H9 (cell line): ENCODE results near the gene IL1RAP. TPM values are rescaled to one million over a fixed set of nuclear protein-coding genes. Genes with fewer than 3 reads are reported as not detected.

Source experiments
- DNase-seq: peaks from one replicate; pipeline ENCODE4 v3.0.0-alpha.2; 2017
- H2AFZ ChIP-seq: one replicate; pipeline ENCODE4 v1.6.1; 2013; ENCODE audit warnings: mild to moderate bottlenecking, low read length, control low read depth, moderate library complexity
- H2AK5ac ChIP-seq: 2 replicates; pipeline ENCODE4 v1.6.1; 2013; ENCODE audit warnings: low read length, control low read depth, mixed read lengths; ENCODE audit not compliant: insufficient read length
- H2BK120ac ChIP-seq: one replicate; pipeline ENCODE4 v1.6.1; 2013; ENCODE audit warnings: low read depth, mild to moderate bottlenecking, low read length, control low read depth, inconsistent platforms; ENCODE audit not compliant: poor library complexity, severe bottlenecking
- H2BK12ac ChIP-seq: 2 replicates; pipeline ENCODE4 v1.6.1; 2013; ENCODE audit warnings: low read length, control low read depth, mixed read lengths, low read depth; ENCODE audit not compliant: insufficient read length
- H2BK15ac ChIP-seq: 2 replicates; pipeline ENCODE4 v1.6.1; 2013; ENCODE audit warnings: low read depth, low read length, control low read depth
- H2BK20ac ChIP-seq: one replicate; pipeline ENCODE4 v1.6.1; 2013; ENCODE audit warnings: low read depth, mild to moderate bottlenecking, low read length, control low read depth, inconsistent platforms; ENCODE audit not compliant: poor library complexity, severe bottlenecking
- H2BK5ac ChIP-seq: 2 replicates; pipeline ENCODE4 v1.6.1; 2013; ENCODE audit warnings: low read length, control low read depth, mixed read lengths; ENCODE audit not compliant: insufficient read length
- H3K14ac ChIP-seq: 2 replicates; pipeline ENCODE4 v1.6.1; 2013; ENCODE audit warnings: low read length, control low read depth; ENCODE audit not compliant: insufficient read depth
- H3K18ac ChIP-seq: 2 replicates; pipeline ENCODE4 v1.6.1; 2013; ENCODE audit warnings: low read depth, mild to moderate bottlenecking, mixed read lengths, low read length, control low read depth; ENCODE audit not compliant: insufficient read length
- H3K23ac ChIP-seq: 2 replicates; pipeline ENCODE4 v1.6.1; 2013; ENCODE audit warnings: low read length, control low read depth, mixed read lengths, low read depth; ENCODE audit not compliant: insufficient read length
- H3K23me2 ChIP-seq: 2 replicates; pipeline ENCODE4 v1.6.1; 2013; ENCODE audit warnings: low read depth, mild to moderate bottlenecking, mixed read lengths, low read length, control low read depth; ENCODE audit not compliant: insufficient read length, poor library complexity, severe bottlenecking
- H3K27ac ChIP-seq: 2 replicates; pipeline ENCODE4 v1.5.1; 2013; ENCODE audit warnings: low read length, control low read depth, mixed read lengths, low read depth; ENCODE audit not compliant: insufficient read length
- H3K27me3 ChIP-seq: 2 replicates; pipeline ENCODE4 v1.6.1; 2013; ENCODE audit warnings: low read length, control low read depth, inconsistent platforms; ENCODE audit not compliant: insufficient read depth
- H3K4ac ChIP-seq: 2 replicates; pipeline ENCODE4 v1.6.1; 2013; ENCODE audit warnings: low read depth, mild to moderate bottlenecking, control low read depth, inconsistent platforms, low read length, moderate library complexity
- H3K4me1 ChIP-seq: 2 replicates; pipeline ENCODE4 v1.6.1; 2013; ENCODE audit warnings: low read length, control low read depth, inconsistent platforms; ENCODE audit not compliant: insufficient read depth
- H3K4me2 ChIP-seq: 2 replicates; pipeline ENCODE4 v1.6.1; 2013; ENCODE audit warnings: low read length, control low read depth, mixed read lengths; ENCODE audit not compliant: insufficient read length, insufficient read depth
- H3K56ac ChIP-seq: 2 replicates; pipeline ENCODE4 v1.6.1; 2013; ENCODE audit warnings: low read depth, mild to moderate bottlenecking, mixed read lengths, low read length, control low read depth; ENCODE audit not compliant: insufficient read length
- H3K79me1 ChIP-seq: 2 replicates; pipeline ENCODE4 v1.6.1; 2013; ENCODE audit warnings: low read depth, mild to moderate bottlenecking, moderate library complexity, low read length, control low read depth, inconsistent platforms; ENCODE audit not compliant: insufficient read depth, poor library complexity, severe bottlenecking
- H3K79me2 ChIP-seq: 2 replicates; pipeline ENCODE4 v1.6.1; 2013; ENCODE audit warnings: low read length, control low read depth, inconsistent platforms; ENCODE audit not compliant: insufficient read depth
- H3K9ac ChIP-seq: 2 replicates; pipeline ENCODE4 v1.6.1; 2013; ENCODE audit warnings: low read length, control low read depth, mixed read lengths; ENCODE audit not compliant: insufficient read length; ENCODE audit errors: extremely low read depth
- H3K9me3 ChIP-seq: one replicate; pipeline ENCODE4 v1.6.1; 2013; ENCODE audit warnings: low read depth, low read length, inconsistent platforms; ENCODE audit not compliant: control insufficient read depth
- H3T11ph ChIP-seq: one replicate; pipeline ENCODE4 v1.6.1; 2013; ENCODE audit warnings: mild to moderate bottlenecking, low read length, control low read depth, inconsistent platforms
- H4K20me1 ChIP-seq: one replicate; pipeline ENCODE4 v1.6.1; 2013; ENCODE audit not compliant: control insufficient read depth, insufficient read length, insufficient read depth
- H4K5ac ChIP-seq: 2 replicates; pipeline ENCODE4 v1.6.1; 2013; ENCODE audit warnings: low read depth, mild to moderate bottlenecking, mixed read lengths, low read length, control low read depth; ENCODE audit not compliant: insufficient read length
- H4K8ac ChIP-seq: replicated peaks from 2 replicates; pipeline ENCODE4 v1.6.1; 2013; ENCODE audit warnings: low read length, control low read depth, mixed read lengths, low read depth; ENCODE audit not compliant: insufficient read length
- H4K91ac ChIP-seq: 2 replicates; pipeline ENCODE4 v1.6.1; 2013; ENCODE audit warnings: low read depth, mild to moderate bottlenecking, moderate library complexity, mixed read lengths, low read length, control low read depth; ENCODE audit not compliant: insufficient read length
- H3K27ac Mint-ChIP-seq, 3 experiments: 2 replicates in 2 of 3; 3 replicates in 1 of 3; pipeline ENCODE4 v1.8.0; 2020 to 2021; ENCODE audit warnings: mixed read lengths in 3 of 3, mild to moderate bottlenecking in 1 of 3, moderate library complexity in 1 of 3
- H3K27me3 Mint-ChIP-seq: 2 replicates; pipeline ENCODE4 v1.8.0; 2021; ENCODE audit warnings: low read depth, mild to moderate bottlenecking, moderate library complexity, mixed read lengths
- H3K36me3 Mint-ChIP-seq, 3 experiments: 2 replicates in 2 of 3; 3 replicates in 1 of 3; pipeline ENCODE4 v1.8.0; 2020 to 2021; ENCODE audit warnings: low read depth in 3 of 3, mixed read lengths in 3 of 3; ENCODE audit not compliant: insufficient read depth in 1 of 3
- H3K4me1 Mint-ChIP-seq, 2 experiments: 2 replicates each; pipeline ENCODE4 v1.8.0; 2020; ENCODE audit warnings: mixed read lengths in 2 of 2
- H3K4me3 Mint-ChIP-seq, 2 experiments: 2 replicates in 1 of 2; 3 replicates in 1 of 2; pipeline ENCODE4 v1.8.0; 2020 to 2021; ENCODE audit warnings: mild to moderate bottlenecking in 2 of 2, mixed read lengths in 2 of 2, moderate library complexity in 1 of 2
- H3K9me3 Mint-ChIP-seq, 2 experiments: 2 replicates in 1 of 2; 3 replicates in 1 of 2; pipeline ENCODE4 v1.8.0; 2020; ENCODE audit warnings: mild to moderate bottlenecking in 2 of 2, mixed read lengths in 2 of 2, moderate library complexity in 1 of 2
- WGBS: extraction: QIAGEN DNeasy Blood & Tissue Kit; methylation state at CpG from one replicate; pipeline ENCODE4 v1.1.7; 2013; ENCODE audit warnings: missing lambda C conversion rate, low lambda C conversion rate, mixed read lengths; ENCODE audit not compliant: insufficient read length; ENCODE audit errors: extremely low coverage; 5-methylcytosine and 5-hydroxymethylcytosine counted together
- total RNA-seq: library from RNA; stranded (reverse); gene quantifications from 2 replicates; pipeline ENCODE4 v1.2.1, GENCODE V29; 2021
- TF ChIP-seq, protein P1 (sequence below): fragments of 200-600 bp; sonication (generic); conservative IDR thresholded peaks from 3 replicates; pipeline ENCODE4 v1.8.0; 2021; ENCODE audit warnings: antibody characterized with exemption, mild to moderate bottlenecking

The IL1RAP gene
- total RNA-seq, 1 experiment from 2014 or later, result 4.6 TPM

DNA sequence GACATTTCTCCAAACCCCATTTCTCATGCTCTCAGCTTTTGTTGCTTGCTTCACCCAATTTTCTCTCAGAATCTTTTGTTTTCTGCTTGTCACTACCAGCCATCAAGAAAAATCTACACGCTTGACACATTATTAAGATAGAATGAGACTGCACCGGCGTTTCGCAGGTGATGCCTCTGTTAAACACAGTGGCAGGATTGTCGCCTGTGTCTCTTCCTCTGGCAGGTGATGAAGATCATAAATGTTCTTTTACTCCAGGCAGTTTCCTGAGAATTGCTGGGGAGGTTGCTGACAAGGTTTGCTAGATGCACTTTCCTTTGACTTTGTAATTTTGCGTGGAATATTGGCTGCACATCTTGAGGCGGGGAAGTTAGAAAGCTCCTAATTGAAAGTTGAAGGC is 75.4 kb downstream of the IL1RAP start:
- Histone ChIP-seq H3K79me2 (no peaks in the 10 kb centered on the region), H3K4ac (no peak overlapping the region), H2AK5ac (no peak overlapping the region), H3K14ac (no peak overlapping the region), H4K8ac (no peak overlapping the region), H3K9me3 (no peaks in the 10 kb centered on the region), H2BK20ac (no peak overlapping the region), H2BK5ac (no peak overlapping the region), H3K4me1 (peaks cover 11% of the 10 kb centered on the region), H4K20me1 (no peaks in the 10 kb centered on the region), H3K56ac (no peak overlapping the region), H3K27me3 (no peaks in the 10 kb centered on the region), H2BK15ac (no peak overlapping the region), H3K4me2 (no peak overlapping the region), H3K79me1 (no peaks in the 10 kb centered on the region), H3K9ac (no peak overlapping the region), H2BK12ac (no peak overlapping the region), H4K5ac (no peak overlapping the region), H3K18ac (no peak overlapping the region), H4K91ac (no peak overlapping the region), H3K23ac (no peak overlapping the region), H3K23me2 (no peaks in the 10 kb centered on the region), H3K27ac (no peak overlapping the region), H2BK120ac (no peak overlapping the region), H2AFZ (no peak overlapping the region), H3T11ph (no peak overlapping the region)
- Mint-ChIP-seq H3K4me1 (peaks cover 11 to 13% of the 10 kb centered on the region in 2 experiments), H3K4me3 (no peak overlapping the region), H3K27ac (no peak overlapping the region; a peak in 1 of 7 replicates), H3K36me3 (no peaks in the 10 kb centered on the region; a peak in 1 of 7 replicates), H3K9me3 (no peaks in the 10 kb centered on the region), H3K27me3 (no peaks in the 10 kb centered on the region)
- TF ChIP-seq, protein P1, sequence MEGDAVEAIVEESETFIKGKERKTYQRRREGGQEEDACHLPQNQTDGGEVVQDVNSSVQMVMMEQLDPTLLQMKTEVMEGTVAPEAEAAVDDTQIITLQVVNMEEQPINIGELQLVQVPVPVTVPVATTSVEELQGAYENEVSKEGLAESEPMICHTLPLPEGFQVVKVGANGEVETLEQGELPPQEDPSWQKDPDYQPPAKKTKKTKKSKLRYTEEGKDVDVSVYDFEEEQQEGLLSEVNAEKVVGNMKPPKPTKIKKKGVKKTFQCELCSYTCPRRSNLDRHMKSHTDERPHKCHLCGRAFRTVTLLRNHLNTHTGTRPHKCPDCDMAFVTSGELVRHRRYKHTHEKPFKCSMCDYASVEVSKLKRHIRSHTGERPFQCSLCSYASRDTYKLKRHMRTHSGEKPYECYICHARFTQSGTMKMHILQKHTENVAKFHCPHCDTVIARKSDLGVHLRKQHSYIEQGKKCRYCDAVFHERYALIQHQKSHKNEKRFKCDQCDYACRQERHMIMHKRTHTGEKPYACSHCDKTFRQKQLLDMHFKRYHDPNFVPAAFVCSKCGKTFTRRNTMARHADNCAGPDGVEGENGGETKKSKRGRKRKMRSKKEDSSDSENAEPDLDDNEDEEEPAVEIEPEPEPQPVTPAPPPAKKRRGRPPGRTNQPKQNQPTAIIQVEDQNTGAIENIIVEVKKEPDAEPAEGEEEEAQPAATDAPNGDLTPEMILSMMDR, result no peak
- no peak for DNase-seq
- WGBS, result no CpG with 5 or more reads among the region's 7 CpGs
